Measurements from ENCODE around the gene IGLON5.

IGLON5 gene

GRCh38 chr19:51337861-51338562 is 26.6 kb downstream of the IGLON5 start:
- Histone ChIP-seq H2AFZ (ENCODE audit: low read depth, low read length) (no peak overlapping the region), H3K4me3 (ENCODE audit: low read length) (peak overlapping the region; percentile 79; the same call in 1 of the 2 replicates), H3K79me2 (ENCODE audit: low read length) (no peaks in the 10 kb centered on the region), H3K27ac (ENCODE audit: low read length) (no peak overlapping the region), H3K4me2 (ENCODE audit: low read length) (peak overlapping the region; percentile 85), H3K36me3 (replicated peaks; ENCODE audit: low read depth, low read length) (no peaks in the 10 kb centered on the region), H3K9me3 (ENCODE audit: insufficient read depth, low read length) (no peaks in the 10 kb centered on the region), H3K27me3 (ENCODE audit: low read depth, low read length) (peaks cover 9% of the 10 kb centered on the region; the same call in 1 of the 2 replicates), H3K9ac (ENCODE audit: low read length) (no peak overlapping the region), H3K4me1 (ENCODE audit: low read length) (peaks cover 3% of the 10 kb centered on the region; the same call in 1 of the 2 replicates), H4K20me1 (ENCODE audit: insufficient read depth, low read length) (no peaks in the 10 kb centered on the region)
- TF ChIP-seq CTCF (IDR thresholded peaks at IDR 0.05; ENCODE audit: low read depth, low read length) (no peak), EZH2phosphoT487 (IDR thresholded peaks at IDR 0.05; ENCODE audit: low read depth) (no peak)

GRCh38 chr19:51338563-51339312 is 27.3 kb downstream of the IGLON5 start:
- no peaks in the 10 kb centered on the region for H3K36me3 ChIP-seq (replicated peaks; ENCODE audit: low read depth, low read length)
- no peaks in the 10 kb centered on the region for H4K20me1 ChIP-seq (ENCODE audit: insufficient read depth, low read length)
- H3K4me3 ChIP-seq (ENCODE audit: low read length) = peak overlapping the region; percentile 79
- H3K4me2 ChIP-seq (ENCODE audit: low read length) = peak overlapping the region; percentile 85
- H3K27ac ChIP-seq (ENCODE audit: low read length) = no peak overlapping the region
- peak overlapping the region; percentile 73 for H2AFZ ChIP-seq (ENCODE audit: low read depth, low read length)
- peaks cover 4% of the 10 kb centered on the region for H3K4me1 ChIP-seq (ENCODE audit: low read length)
- no peaks in the 10 kb centered on the region for H3K9me3 ChIP-seq (ENCODE audit: insufficient read depth, low read length)
- peak overlapping the region; percentile 33; the same call in 1 of the 2 replicates for H3K9ac ChIP-seq (ENCODE audit: low read length)
- TF ChIP-seq EZH2phosphoT487 (IDR thresholded peaks at IDR 0.05; ENCODE audit: low read depth) (no peak), CTCF (IDR thresholded peaks at IDR 0.05; ENCODE audit: low read depth, low read length) (peak; percentile 97)
- H3K27me3 ChIP-seq (ENCODE audit: low read depth, low read length) = peaks cover 9% of the 10 kb centered on the region; the same call in 1 of the 2 replicates
- no peaks in the 10 kb centered on the region for H3K79me2 ChIP-seq (ENCODE audit: low read length)

- Histone ChIP-seq H2AFZ (ENCODE audit: low read depth, low read length) (peak overlapping the region; percentile 73), H3K9ac (ENCODE audit: low read length) (peak overlapping the region; percentile 31; the same call in 1 of the 2 replicates), H3K27me3 (ENCODE audit: low read depth, low read length) (peaks cover 9% of the 10 kb centered on the region; the same call in 1 of the 2 replicates), H3K27ac (ENCODE audit: low read length) (no peak overlapping the region), H4K20me1 (ENCODE audit: insufficient read depth, low read length) (no peaks in the 10 kb centered on the region), H3K4me1 (ENCODE audit: low read length) (peaks cover 9% of the 10 kb centered on the region), H3K4me2 (ENCODE audit: low read length) (peak overlapping the region; percentile 85), H3K79me2 (ENCODE audit: low read length) (no peaks in the 10 kb centered on the region), H3K4me3 (ENCODE audit: low read length) (peak overlapping the region; percentile 79), H3K36me3 (replicated peaks; ENCODE audit: low read depth, low read length) (no peaks in the 10 kb centered on the region), H3K9me3 (ENCODE audit: insufficient read depth, low read length) (no peaks in the 10 kb centered on the region)
- no peak for TF ChIP-seq CTCF (IDR thresholded peaks at IDR 0.05; ENCODE audit: low read depth, low read length)
- no peak for TF ChIP-seq EZH2phosphoT487 (IDR thresholded peaks at IDR 0.05; ENCODE audit: low read depth)
These were observed 27.9 kb downstream of the IGLON5 start for GRCh38 chr19:51339313-51339686.
